ENCODE measurements around the gene EMILIN3. TPM values are rescaled to one million over a fixed set of nuclear protein-coding genes. Genes with fewer than 3 reads are reported as not detected.

The EMILIN3 gene
- polyA plus RNA-seq, 1 of the 3 experiments (the other 2 are of a cell fraction): 0.02 TPM

DNA sequence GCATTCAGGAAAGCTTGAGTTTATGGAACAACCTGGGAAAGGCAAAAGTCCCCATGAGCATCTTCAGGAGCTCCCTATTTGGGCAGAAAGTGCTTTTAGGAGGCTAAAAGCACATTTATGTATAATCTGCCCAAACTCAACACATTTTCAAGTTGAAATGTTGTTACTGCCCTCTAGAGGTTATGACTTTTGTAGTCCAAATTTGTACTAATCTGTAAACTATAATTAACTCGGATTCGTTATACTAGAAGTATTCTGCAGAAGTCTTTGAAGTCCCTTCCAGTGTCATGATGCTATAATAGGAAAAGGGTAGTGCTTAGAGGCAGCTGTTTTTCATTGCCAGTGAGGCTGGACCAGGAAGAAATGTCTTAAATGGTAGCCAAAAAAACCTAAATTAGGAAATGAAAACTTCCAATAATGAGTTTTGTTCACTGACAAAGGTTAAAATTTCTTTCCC, 44.8 kb upstream of the EMILIN3 start:
- CTCF ChIA-PET: interaction anchor here (0.6 to 3.8 kb wide), 22 partner anchors 9 to 276 kb away, joined by 3 to 29 read pairs (median 4); partner anchors contain the start of gene LPIN3
- TF ChIP-seq NFIC (IDR thresholded peaks at IDR 0.05; ENCODE audit: borderline replicate concordance) (no peak), RAD21 (IDR thresholded peaks at IDR 0.05; ENCODE audit: low read length) (peak; percentile 62), MEF2A (IDR thresholded peaks at IDR 0.05; ENCODE audit: borderline replicate concordance, low read depth) (no peak), SIN3A (IDR thresholded peaks at IDR 0.05; ENCODE audit: borderline replicate concordance, low read depth, low read length) (no peak), MXI1 (IDR thresholded peaks at IDR 0.05; ENCODE audit: low read depth, low read length) (no peak), GABPA (IDR thresholded peaks at IDR 0.05; ENCODE audit: low read depth) (no peak), JUND (IDR thresholded peaks at IDR 0.05) (no peak)
- TF ChIP-seq, protein P1, sequence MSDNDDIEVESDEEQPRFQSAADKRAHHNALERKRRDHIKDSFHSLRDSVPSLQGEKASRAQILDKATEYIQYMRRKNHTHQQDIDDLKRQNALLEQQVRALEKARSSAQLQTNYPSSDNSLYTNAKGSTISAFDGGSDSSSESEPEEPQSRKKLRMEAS (IDR thresholded peaks at IDR 0.05; ENCODE audit: low read depth): no peak
- TF ChIP-seq, protein P2, sequence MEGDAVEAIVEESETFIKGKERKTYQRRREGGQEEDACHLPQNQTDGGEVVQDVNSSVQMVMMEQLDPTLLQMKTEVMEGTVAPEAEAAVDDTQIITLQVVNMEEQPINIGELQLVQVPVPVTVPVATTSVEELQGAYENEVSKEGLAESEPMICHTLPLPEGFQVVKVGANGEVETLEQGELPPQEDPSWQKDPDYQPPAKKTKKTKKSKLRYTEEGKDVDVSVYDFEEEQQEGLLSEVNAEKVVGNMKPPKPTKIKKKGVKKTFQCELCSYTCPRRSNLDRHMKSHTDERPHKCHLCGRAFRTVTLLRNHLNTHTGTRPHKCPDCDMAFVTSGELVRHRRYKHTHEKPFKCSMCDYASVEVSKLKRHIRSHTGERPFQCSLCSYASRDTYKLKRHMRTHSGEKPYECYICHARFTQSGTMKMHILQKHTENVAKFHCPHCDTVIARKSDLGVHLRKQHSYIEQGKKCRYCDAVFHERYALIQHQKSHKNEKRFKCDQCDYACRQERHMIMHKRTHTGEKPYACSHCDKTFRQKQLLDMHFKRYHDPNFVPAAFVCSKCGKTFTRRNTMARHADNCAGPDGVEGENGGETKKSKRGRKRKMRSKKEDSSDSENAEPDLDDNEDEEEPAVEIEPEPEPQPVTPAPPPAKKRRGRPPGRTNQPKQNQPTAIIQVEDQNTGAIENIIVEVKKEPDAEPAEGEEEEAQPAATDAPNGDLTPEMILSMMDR (IDR thresholded peaks at IDR 0.05): peak; percentile 59
- DNase-seq: no peak
- Histone ChIP-seq H3K27me3 (ENCODE audit: insufficient read depth) (no peaks in the 10 kb centered on the region), H3K9me3 (no peaks in the 10 kb centered on the region), H3K27ac (ENCODE audit: low read depth in 2 of 2, low read length in 1 of 2) (no peak overlapping the region), H4K20me1 (ENCODE audit: insufficient read depth) (no peaks in the 10 kb centered on the region), H3K4me2 (no peak overlapping the region), H3K36me3 (replicated peaks in 1 of 2; ENCODE audit: control insufficient read depth in 1 of 2, insufficient read depth in 2 of 2, low read length in 1 of 2) (peaks cover 27 to 90% of the 10 kb centered on the region in 2 experiments), H3K4me3 (ENCODE audit: low read depth in 2 of 2, low read length in 1 of 2) (no peak overlapping the region), H3F3A (replicated peaks; ENCODE audit: insufficient read depth) (no peaks in the 10 kb centered on the region), H3K9ac (no peak overlapping the region), H3K79me2 (ENCODE audit: insufficient read depth) (no peaks in the 10 kb centered on the region), H2AFZ (ENCODE audit: low read depth) (no peak overlapping the region), H3K4me1 (ENCODE audit: control insufficient read depth in 1 of 2, insufficient read depth in 2 of 2, low read depth in 1 of 2, low read length in 1 of 2) (peaks cover 0 to 18% of the 10 kb centered on the region in 2 experiments; a peak in 1 of 4 replicates), H3K9me2 (no peaks in the 10 kb centered on the region)
- WGBS (ENCODE audit: low lambda C conversion rate): 89% methylated on average over 2 of the region's 2 CpGs
- POLR2A ChIA-PET: no interaction called here

DNA sequence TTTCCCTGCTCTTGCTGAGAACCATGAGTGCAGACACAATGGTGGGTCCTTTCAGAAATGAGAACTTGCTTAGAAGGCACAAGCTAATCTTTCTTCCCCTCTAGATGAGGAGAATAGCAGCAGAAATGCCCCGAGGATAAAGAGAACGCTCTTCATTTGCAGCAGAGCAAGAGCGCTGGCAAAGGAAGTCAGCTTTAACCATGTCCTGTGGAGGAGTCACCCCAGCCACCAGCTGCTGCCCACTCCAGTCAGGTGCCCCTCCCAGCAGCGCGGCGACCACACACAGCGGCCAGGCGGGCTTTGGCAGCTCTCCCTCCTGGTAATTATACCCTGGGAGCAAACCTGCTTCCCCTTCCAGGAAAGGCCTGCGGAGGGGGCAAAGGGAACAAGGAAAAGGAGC, 42.4 kb upstream of the EMILIN3 start:
- Histone ChIP-seq H3K4me1 (ENCODE audit: control insufficient read depth in 1 of 2, insufficient read depth in 2 of 2, low read depth in 1 of 2, low read length in 1 of 2) (peaks cover 0 to 18% of the 10 kb centered on the region in 2 experiments; a peak in 1 of 4 replicates), H3K9ac (no peak overlapping the region), H4K20me1 (ENCODE audit: insufficient read depth) (no peaks in the 10 kb centered on the region), H3F3A (replicated peaks; ENCODE audit: insufficient read depth) (no peaks in the 10 kb centered on the region), H3K9me2 (no peaks in the 10 kb centered on the region), H3K27ac (ENCODE audit: low read depth in 2 of 2, low read length in 1 of 2) (peak overlapping the region in 1 of 2 experiments; percentile 78; a peak in 2 of 4 replicates), H3K27me3 (ENCODE audit: insufficient read depth) (no peaks in the 10 kb centered on the region), H3K4me3 (ENCODE audit: low read depth in 2 of 2, low read length in 1 of 2) (no peak overlapping the region), H3K79me2 (ENCODE audit: insufficient read depth) (no peaks in the 10 kb centered on the region), H2AFZ (ENCODE audit: low read depth) (no peak overlapping the region), H3K9me3 (no peaks in the 10 kb centered on the region), H3K4me2 (no peak overlapping the region), H3K36me3 (replicated peaks in 1 of 2; ENCODE audit: control insufficient read depth in 1 of 2, insufficient read depth in 2 of 2, low read length in 1 of 2) (peaks cover 21 to 90% of the 10 kb centered on the region in 2 experiments)
- POLR2A ChIA-PET: no interaction called here
- TF ChIP-seq JUND (IDR thresholded peaks at IDR 0.05) (no peak), RAD21 (IDR thresholded peaks at IDR 0.05; ENCODE audit: low read length) (0 out of 2 replicates have a peak, but pooled peaks have one; percentile 12), NRF1 (IDR thresholded peaks at IDR 0.05; ENCODE audit: low read depth, low read length) (no peak)
- TF ChIP-seq, protein P3, sequence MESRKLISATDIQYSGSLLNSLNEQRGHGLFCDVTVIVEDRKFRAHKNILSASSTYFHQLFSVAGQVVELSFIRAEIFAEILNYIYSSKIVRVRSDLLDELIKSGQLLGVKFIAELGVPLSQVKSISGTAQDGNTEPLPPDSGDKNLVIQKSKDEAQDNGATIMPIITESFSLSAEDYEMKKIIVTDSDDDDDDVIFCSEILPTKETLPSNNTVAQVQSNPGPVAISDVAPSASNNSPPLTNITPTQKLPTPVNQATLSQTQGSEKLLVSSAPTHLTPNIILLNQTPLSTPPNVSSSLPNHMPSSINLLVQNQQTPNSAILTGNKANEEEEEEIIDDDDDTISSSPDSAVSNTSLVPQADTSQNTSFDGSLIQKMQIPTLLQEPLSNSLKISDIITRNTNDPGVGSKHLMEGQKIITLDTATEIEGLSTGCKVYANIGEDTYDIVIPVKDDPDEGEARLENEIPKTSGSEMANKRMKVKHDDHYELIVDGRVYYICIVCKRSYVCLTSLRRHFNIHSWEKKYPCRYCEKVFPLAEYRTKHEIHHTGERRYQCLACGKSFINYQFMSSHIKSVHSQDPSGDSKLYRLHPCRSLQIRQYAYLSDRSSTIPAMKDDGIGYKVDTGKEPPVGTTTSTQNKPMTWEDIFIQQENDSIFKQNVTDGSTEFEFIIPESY (IDR thresholded peaks at IDR 0.05; ENCODE audit: borderline replicate concordance, low read depth): no peak
- CTCF ChIA-PET: interaction anchor here (0.7 to 3.8 kb wide), 6 partner anchors 11 to 69 kb away, joined by 3 to 29 read pairs (median 3); no protein-coding TSS in a partner anchor
- peak; percentile 78 for DNase-seq
- WGBS (ENCODE audit: low lambda C conversion rate): 66% methylated on average over 7 of the region's 9 CpGs
